Sigmoid colon (tissue), 7 donors: ENCODE data around the gene TMEM203. TPM values are rescaled to one million over a fixed set of nuclear protein-coding genes. Genes with fewer than 3 reads are reported as not detected.

ENCODE experiments used
- DNase-seq: peaks from one replicate; pipeline ENCODE4 v3.0.0-alpha.2; 2019
- H3K27ac ChIP-seq, 4 donors: fragments of 200-600 bp; sonication (generic); one replicate each; pipeline ENCODE4 v1.5.1; 2016 to 2019; ENCODE audit warnings: mild to moderate bottlenecking in 1 of 4
- H3K27me3 ChIP-seq, 3 donors: fragments of 200-600 bp; sonication (generic); one replicate each; pipeline ENCODE4 v1.5.1; 2019; ENCODE audit warnings: mild to moderate bottlenecking in 1 of 3
- H3K36me3 ChIP-seq, 4 donors: fragments of 200-600 bp; sonication (generic); one replicate each; pipeline ENCODE4 v1.5.1; 2016 to 2019
- H3K4me1 ChIP-seq, 4 donors: fragments of 200-600 bp; sonication (generic); one replicate each; pipeline ENCODE4 v1.5.1; 2017 to 2019
- H3K4me3 ChIP-seq, 4 donors: fragments of 200-600 bp; sonication (generic); one replicate each; pipeline ENCODE4 v1.5.1; 2017 to 2019; ENCODE audit warnings: mild to moderate bottlenecking in 2 of 4, moderate library complexity in 1 of 4
- H3K9me3 ChIP-seq, 4 donors: fragments of 200-600 bp in 3 of 4; sonication (generic) in 3 of 4; one replicate each; pipeline versions ENCODE4 v1.5.1 to v1.6.1; 2013 to 2019
- EP300 ChIP-seq, 4 donors: sonication (generic); formaldehyde crosslinking; IDR thresholded peaks; one replicate each; pipeline ENCODE4 v1.6.1; 2017; ENCODE audit warnings: antibody characterized with exemption in 4 of 4
- POLR2A ChIP-seq, 2 donors: fragments of 450-650 bp; IDR thresholded peaks; one replicate each; pipeline ENCODE4 v1.6.1; 2016; ENCODE audit warnings: antibody characterized with exemption in 2 of 2, mild to moderate bottlenecking in 2 of 2, moderate library complexity in 2 of 2
- POLR2AphosphoS5 ChIP-seq, 4 donors: sonication (generic); formaldehyde crosslinking; IDR thresholded peaks; one replicate each; pipeline ENCODE4 v1.6.1; 2017; ENCODE audit warnings: antibody characterized with exemption in 4 of 4
- WGBS, 2 donors: extraction: QIAGEN DNeasy Blood & Tissue Kit; methylation state at CpG; one replicate each; pipeline ENCODE4 v1.1.7; 2013; 5-methylcytosine and 5-hydroxymethylcytosine counted together
- intact Hi-C: fragments of 100-400 bp; cut with DNase I; formaldehyde crosslinking; loops from one replicate; pipeline ENCODE4 v1.15.1; 2023
- polyA plus RNA-seq, 3 donors: library from polyadenylated mRNA; stranded (reverse); fragments of 200-250 nt; gene quantifications; one replicate each; pipeline ENCODE4 v1.2.3, GENCODE V29; 2013
- total RNA-seq, 4 donors: library from RNA; depleted of rRNA; stranded (reverse); fragments of >200 nt; gene quantifications; one replicate each; pipeline ENCODE4 v1.1.0, GENCODE V29; 2016
- TF ChIP-seq, protein P1 (sequence below), 4 experiments: fragments of 450-650 bp in 3 of 4; fragments of 200-600 bp in 1 of 4; IDR thresholded peaks; one replicate each; pipeline ENCODE4 v1.5.1; 2016 to 2019; ENCODE audit warnings: antibody characterized with exemption in 4 of 4, mild to moderate bottlenecking in 3 of 4, moderate library complexity in 2 of 4
- donor health status: healthy with polysubstance abuse.
- donor health status: Bipolar disorder and iron deficiency.
- donor health status: healthy.

TMEM203 gene
- total and polyA plus RNA-seq, 7 donors: 24.8 to 42.0 (median 33.2) TPM

DNA sequence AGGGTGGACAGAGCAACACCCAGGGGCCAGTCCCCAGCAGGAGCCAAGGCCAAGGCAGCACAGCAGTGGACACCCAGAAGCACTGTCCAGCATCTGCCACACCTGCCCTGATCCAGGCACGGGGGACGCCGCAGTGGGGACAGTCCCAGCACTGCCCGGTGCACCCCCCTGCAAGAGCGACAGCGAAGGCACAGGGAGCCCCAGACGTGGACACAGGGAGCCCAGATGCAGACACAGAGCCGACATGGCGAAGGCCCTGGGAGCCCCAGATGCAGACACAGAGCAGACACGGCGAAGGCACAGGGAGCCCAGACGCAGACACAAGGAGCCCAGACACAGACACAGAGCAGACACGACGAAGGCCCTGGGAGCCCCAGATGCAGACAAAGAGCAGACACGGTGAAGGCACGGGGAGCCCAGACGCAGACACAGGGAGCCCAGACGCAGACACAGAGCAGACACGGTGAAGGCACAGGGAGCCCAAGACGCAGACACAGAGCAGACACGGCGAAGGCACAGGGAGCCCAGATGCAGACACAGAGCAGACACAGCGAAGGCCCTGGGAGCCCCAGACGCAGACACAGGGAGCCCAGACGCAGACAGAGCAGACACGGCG, 21.4 kb downstream of the TMEM203 start:
- 95% methylated on average over 27 of the region's 27 CpGs for WGBS, 2 donors
- Histone ChIP-seq H3K36me3 (peaks cover 52 to 78% (median 57%) of the 10 kb centered on the region in 4 donors), H3K27me3 (no peaks in the 10 kb centered on the region), H3K9me3 (no peaks in the 10 kb centered on the region), H3K4me3 (no peak overlapping the region), H3K4me1 (peaks cover 0 to 27% (median 26%) of the 10 kb centered on the region in 4 donors), H3K27ac (no peak overlapping the region)
- TF ChIP-seq EP300 (IDR thresholded peaks at IDR 0.05) (no peak), POLR2AphosphoS5 (IDR thresholded peaks at IDR 0.05) (no peak), POLR2A (IDR thresholded peaks at IDR 0.05) (no peak)
- TF ChIP-seq, protein P1, sequence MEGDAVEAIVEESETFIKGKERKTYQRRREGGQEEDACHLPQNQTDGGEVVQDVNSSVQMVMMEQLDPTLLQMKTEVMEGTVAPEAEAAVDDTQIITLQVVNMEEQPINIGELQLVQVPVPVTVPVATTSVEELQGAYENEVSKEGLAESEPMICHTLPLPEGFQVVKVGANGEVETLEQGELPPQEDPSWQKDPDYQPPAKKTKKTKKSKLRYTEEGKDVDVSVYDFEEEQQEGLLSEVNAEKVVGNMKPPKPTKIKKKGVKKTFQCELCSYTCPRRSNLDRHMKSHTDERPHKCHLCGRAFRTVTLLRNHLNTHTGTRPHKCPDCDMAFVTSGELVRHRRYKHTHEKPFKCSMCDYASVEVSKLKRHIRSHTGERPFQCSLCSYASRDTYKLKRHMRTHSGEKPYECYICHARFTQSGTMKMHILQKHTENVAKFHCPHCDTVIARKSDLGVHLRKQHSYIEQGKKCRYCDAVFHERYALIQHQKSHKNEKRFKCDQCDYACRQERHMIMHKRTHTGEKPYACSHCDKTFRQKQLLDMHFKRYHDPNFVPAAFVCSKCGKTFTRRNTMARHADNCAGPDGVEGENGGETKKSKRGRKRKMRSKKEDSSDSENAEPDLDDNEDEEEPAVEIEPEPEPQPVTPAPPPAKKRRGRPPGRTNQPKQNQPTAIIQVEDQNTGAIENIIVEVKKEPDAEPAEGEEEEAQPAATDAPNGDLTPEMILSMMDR (IDR thresholded peaks at IDR 0.05): no peak
- intact Hi-C loops: no loop called here
- DNase-seq: no peak

DNA sequence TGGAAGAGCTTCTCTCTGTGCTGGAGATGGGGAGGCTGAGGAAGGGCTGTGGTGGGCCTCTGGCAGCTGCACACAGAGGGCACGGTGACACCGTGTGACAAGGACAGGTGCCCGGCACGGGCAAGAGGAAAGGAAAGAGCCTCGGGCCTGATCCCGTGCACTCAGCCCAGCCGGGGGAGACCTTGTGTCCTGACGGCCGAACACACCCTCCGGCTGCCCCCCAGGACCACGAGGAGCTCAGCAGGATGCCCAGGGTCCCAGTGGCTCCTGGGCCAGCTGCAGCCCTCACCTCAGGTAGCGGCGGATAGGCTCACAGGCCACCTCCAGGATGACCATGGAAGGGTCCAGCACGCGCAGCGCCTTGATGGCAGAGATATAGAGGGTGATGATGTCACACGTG, 22.6 kb downstream of the TMEM203 start:
- H3K36me3 ChIP-seq: peaks cover 52 to 91% (median 61%) of the 10 kb centered on the region in 4 donors
- H3K9me3 ChIP-seq: no peaks in the 10 kb centered on the region
- H3K4me1 ChIP-seq: peaks cover 0 to 25% (median 21%) of the 10 kb centered on the region in 4 donors
- H3K27ac ChIP-seq: no peak overlapping the region
- WGBS, 2 donors: 90 to 95% methylated on average over 17 of the region's 17 CpGs
- H3K4me3 ChIP-seq: no peak overlapping the region
- no peak for TF ChIP-seq EP300 (IDR thresholded peaks at IDR 0.05)
- TF ChIP-seq, protein P1 (IDR thresholded peaks at IDR 0.05): no peak
- no peak for TF ChIP-seq POLR2AphosphoS5 (IDR thresholded peaks at IDR 0.05)
- no peak for TF ChIP-seq POLR2A (IDR thresholded peaks at IDR 0.05)
- no peak for DNase-seq
- no peaks in the 10 kb centered on the region for H3K27me3 ChIP-seq
- intact Hi-C loops: no loop called here

DNA sequence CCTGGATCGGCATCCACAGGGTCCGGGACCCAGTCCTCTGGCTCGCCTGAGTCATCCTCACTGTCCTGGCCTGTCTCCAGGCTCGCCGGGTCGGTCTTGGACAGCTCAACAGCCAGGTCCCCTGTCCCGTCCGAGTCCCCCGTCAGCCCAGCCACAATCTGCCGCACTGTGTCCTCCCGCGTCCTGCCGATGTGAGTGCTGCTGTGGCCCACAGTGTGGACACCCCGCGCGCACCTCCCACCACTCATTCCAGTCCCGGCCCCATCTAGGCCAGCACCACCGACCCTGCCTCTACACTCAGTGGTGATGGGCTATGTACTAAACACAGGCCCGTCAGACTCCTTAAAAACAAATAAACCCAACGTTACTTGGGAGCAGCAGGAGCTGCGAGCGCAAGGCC, 23.8 kb downstream of the TMEM203 start:
- Histone ChIP-seq H3K27ac (no peak overlapping the region), H3K4me3 (no peak overlapping the region), H3K36me3 (peaks cover 52 to 93% (median 61%) of the 10 kb centered on the region in 4 donors), H3K9me3 (no peaks in the 10 kb centered on the region), H3K4me1 (peaks cover 0 to 13% (median 10%) of the 10 kb centered on the region in 4 donors), H3K27me3 (no peaks in the 10 kb centered on the region)
- intact Hi-C loops: no loop called here
- TF ChIP-seq POLR2AphosphoS5 (IDR thresholded peaks at IDR 0.05) (no peak), POLR2A (IDR thresholded peaks at IDR 0.05) (no peak), EP300 (IDR thresholded peaks at IDR 0.05) (no peak)
- TF ChIP-seq, protein P1 (IDR thresholded peaks at IDR 0.05): no peak
- no peak for DNase-seq
- WGBS, 2 donors: 94 to 96% methylated on average over 22 of the region's 22 CpGs

DNA sequence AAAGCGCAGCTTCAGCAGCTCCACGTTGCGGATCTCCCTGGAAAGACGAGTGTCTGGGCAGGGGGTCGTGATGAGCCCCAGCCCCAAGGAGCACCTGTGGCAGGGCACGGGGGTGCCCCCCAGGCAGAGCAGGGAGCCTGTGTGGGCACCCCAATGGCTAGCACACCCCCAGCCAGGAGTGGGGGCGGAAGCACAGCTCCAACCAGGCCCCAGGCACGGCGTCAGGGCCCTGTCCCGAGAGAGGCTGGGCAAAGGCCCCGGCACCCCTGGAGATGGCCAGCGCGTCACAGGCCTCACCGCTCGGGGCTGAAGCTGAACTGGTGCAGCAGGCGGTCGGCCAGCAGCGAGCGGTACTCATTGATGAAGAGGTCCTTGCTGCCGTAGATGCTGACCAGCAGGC, 25.0 kb downstream of the TMEM203 start:
- intact Hi-C loops: no loop called here
- peaks cover 50 to 84% (median 58%) of the 10 kb centered on the region in 4 donors for H3K36me3 ChIP-seq
- H3K27me3 ChIP-seq: no peaks in the 10 kb centered on the region
- DNase-seq: no peak
- no peaks in the 10 kb centered on the region for H3K9me3 ChIP-seq
- H3K4me3 ChIP-seq: no peak overlapping the region
- no peak for TF ChIP-seq POLR2AphosphoS5 (IDR thresholded peaks at IDR 0.05)
- TF ChIP-seq EP300 (IDR thresholded peaks at IDR 0.05): no peak
- TF ChIP-seq, protein P1 (IDR thresholded peaks at IDR 0.05): no peak
- no peak for TF ChIP-seq POLR2A (IDR thresholded peaks at IDR 0.05)
- 95 to 96% methylated on average over 20 of the region's 20 CpGs for WGBS, 2 donors
- peaks cover 0 to 1% (median under 1%) of the 10 kb centered on the region in 4 donors for H3K4me1 ChIP-seq
- no peak overlapping the region for H3K27ac ChIP-seq

DNA sequence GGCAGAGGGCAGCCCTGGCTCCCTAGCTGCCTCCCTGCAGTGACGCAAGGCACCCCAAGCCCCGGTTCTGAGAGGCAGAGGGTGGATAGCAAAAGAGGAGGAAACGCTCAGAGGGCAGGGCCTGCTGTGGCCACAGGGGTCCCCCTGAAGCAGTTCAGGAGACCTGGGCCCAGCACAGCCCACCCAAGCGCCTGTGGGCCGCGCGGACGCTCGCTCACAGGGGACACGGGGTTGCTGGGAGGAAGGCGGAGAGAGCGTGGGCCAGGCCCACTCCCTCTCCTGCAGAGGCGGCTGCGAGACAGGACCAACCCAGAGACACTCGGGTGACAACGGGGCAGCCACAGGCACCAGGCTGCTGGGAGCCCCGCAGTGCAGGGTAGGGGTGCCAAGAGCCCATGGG, 25.7 kb downstream of the TMEM203 start:
- no peak overlapping the region for H3K27ac ChIP-seq
- intact Hi-C loops: no loop called here

More for the DNA sequence above, 25.7 kb downstream of the TMEM203 start:
- TF ChIP-seq POLR2AphosphoS5 (IDR thresholded peaks at IDR 0.05): no peak
- TF ChIP-seq, protein P1 (IDR thresholded peaks at IDR 0.05): no peak
- TF ChIP-seq POLR2A (IDR thresholded peaks at IDR 0.05): no peak
- no peak for TF ChIP-seq EP300 (IDR thresholded peaks at IDR 0.05)
- peaks cover 43 to 77% (median 55%) of the 10 kb centered on the region in 4 donors for H3K36me3 ChIP-seq
- WGBS, 2 donors: 93 to 96% methylated on average over 17 of the region's 17 CpGs
- no peaks in the 10 kb centered on the region for H3K4me1 ChIP-seq
- no peaks in the 10 kb centered on the region for H3K9me3 ChIP-seq
- H3K27me3 ChIP-seq: no peaks in the 10 kb centered on the region
- no peak overlapping the region for H3K4me3 ChIP-seq
- no peak for DNase-seq
